ENCODE measurements around the gene CACNG6.
"Not testable (repeated sequence)": the region's sequence is repeated elsewhere in the genome, so short reads cannot be mapped to it uniquely, and the experiment has no call there.

CACNG6 gene

GRCh38 chr19:54002495-54003315 lies 11.3 kb downstream of the CACNG6 start:
- DNase-seq (ENCODE audit: low read depth), result no peak

- DNase-seq (ENCODE audit: low read depth), result no peak
Observed at GRCh38 chr19:54009440-54009839, 18.0 kb downstream of the CACNG6 start.

GRCh38 chr19:54010474-54010873 lies 19.0 kb downstream of the CACNG6 start:
- no peak for DNase-seq (ENCODE audit: low read depth)

GRCh38 chr19:54011507-54012211 lies 20.2 kb downstream of the CACNG6 start:
- DNase-seq (ENCODE audit: low read depth), result no peak

- no peak for DNase-seq (ENCODE audit: low read depth)
Observed at GRCh38 chr19:54013866-54014265, 22.4 kb downstream of the CACNG6 start.

- DNase-seq (ENCODE audit: low read depth), result no peak
Observed at GRCh38 chr19:54014920-54015560, 23.6 kb downstream of the CACNG6 start.

GRCh38 chr19:54017261-54017660 lies 25.8 kb downstream of the CACNG6 start:
- peak; percentile 59 for DNase-seq (ENCODE audit: low read depth)

- no peak for DNase-seq (ENCODE audit: low read depth)
Observed at GRCh38 chr19:54021363-54021762, 29.9 kb downstream of the CACNG6 start.

- no peak for DNase-seq (ENCODE audit: low read depth)
Observed at GRCh38 chr19:54021932-54022331, 30.5 kb downstream of the CACNG6 start.

GRCh38 chr19:54023191-54023590 lies 31.8 kb downstream of the CACNG6 start:
- peak; percentile 12 for DNase-seq (ENCODE audit: low read depth)

- DNase-seq (ENCODE audit: low read depth), result peak; percentile 72
Observed at GRCh38 chr19:54024660-54025059, 33.2 kb downstream of the CACNG6 start.

- no peak for DNase-seq (ENCODE audit: low read depth)
Observed at GRCh38 chr19:54026656-54027055, 35.2 kb downstream of the CACNG6 start.

- no peak for DNase-seq (ENCODE audit: low read depth)
Observed at GRCh38 chr19:54029301-54029700, 37.9 kb downstream of the CACNG6 start.

- peak; percentile 73 for DNase-seq (ENCODE audit: low read depth)
Observed at GRCh38 chr19:54029930-54030490, 38.6 kb downstream of the CACNG6 start.

- DNase-seq (ENCODE audit: low read depth), result peak; percentile 40
Observed at GRCh38 chr19:54030895-54031586, 39.6 kb downstream of the CACNG6 start.

- peak; percentile 88 for DNase-seq (ENCODE audit: low read depth)
Observed at GRCh38 chr19:54035215-54036178, 44.1 kb downstream of the CACNG6 start.

- DNase-seq (ENCODE audit: low read depth), result not testable (repeated sequence)
Observed at GRCh38 chr19:54036542-54036941, 45.1 kb downstream of the CACNG6 start.

- no peak for DNase-seq (ENCODE audit: low read depth)
Observed at GRCh38 chr19:54040003-54040402, 48.6 kb downstream of the CACNG6 start.

GRCh38 chr19:54041969-54042606 lies 50.7 kb downstream of the CACNG6 start:
- DNase-seq (ENCODE audit: low read depth), result no peak

- DNase-seq (ENCODE audit: low read depth), result no peak
Observed at GRCh38 chr19:54042989-54043388, 51.6 kb downstream of the CACNG6 start.

Data from ELR (cell line).